Right ventricle myocardium inferior (tissue), 1 donor: ENCODE data around the gene TMEM87B. TPM values are rescaled to one million over a fixed set of nuclear protein-coding genes. Genes with fewer than 3 reads are reported as not detected.

Experiments
- ATAC-seq: fragments of 200-7000 bp; cut with Tn5 transposase; one replicate; pipeline ENCODE4 v1.9.1; 2020; ENCODE audit warnings: mild to moderate bottlenecking, moderate library complexity
- DNase-seq: peaks from one replicate; pipeline ENCODE4 v3.0.0; 2021; ENCODE audit errors: missing footprints
- intact Hi-C: fragments of 100-400 bp; cut with DNase I; formaldehyde crosslinking; loops from one replicate; pipeline ENCODE4 v1.11.0; 2022
- total RNA-seq: library from RNA; stranded (reverse); fragmentation: NEBNext Ultra II Directional; extraction: Animal tissue kit (Norgen Biotek cat#: 25700); gene quantifications from one replicate; pipeline ENCODE4 v1.2.1, GENCODE V29; 2021
- donor health status: DM: no; HTN: yes; CAD: no; lungs with severe emphysema.

TMEM87B gene
- total RNA-seq, 1 donor from 2014 or later: 6.5 TPM

DNA sequence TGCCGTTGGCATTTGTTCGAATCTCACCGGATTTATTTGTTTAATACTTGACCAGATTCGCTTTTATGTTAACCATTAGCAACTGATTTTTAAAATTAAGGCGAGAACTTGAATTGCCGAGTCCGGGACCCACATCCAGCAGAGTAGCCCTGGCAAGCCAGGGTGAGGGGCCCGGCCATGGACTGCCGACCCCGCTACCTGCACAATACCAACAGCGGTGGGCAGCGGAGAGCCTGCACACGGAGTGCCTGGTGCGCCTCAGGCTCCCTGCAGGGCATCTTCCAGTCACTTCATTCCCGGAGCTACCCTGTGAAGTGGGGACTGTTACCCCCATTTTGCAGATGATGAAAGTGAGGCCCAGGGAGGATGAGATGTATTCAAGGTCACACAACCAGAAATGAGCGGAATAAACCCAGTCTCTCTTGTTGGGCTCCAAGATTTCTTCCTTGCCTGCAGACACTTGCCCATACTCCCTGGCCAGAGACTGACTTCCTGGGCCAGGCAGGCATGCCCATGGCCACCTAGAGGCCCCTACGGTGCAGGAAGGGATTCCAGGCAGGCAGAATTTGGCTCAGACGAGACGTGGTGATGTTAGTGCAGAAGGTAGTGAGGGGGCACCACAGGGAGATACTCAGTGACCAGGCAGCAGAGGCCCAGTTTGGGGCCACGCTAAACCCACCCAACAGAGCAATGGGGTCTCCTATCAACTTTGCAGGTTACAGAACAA, 86.0 kb downstream of the TMEM87B start:
- intact Hi-C loops: no loop called here
- ATAC-seq (no peak), DNase-seq (peak; percentile 63)

DNA sequence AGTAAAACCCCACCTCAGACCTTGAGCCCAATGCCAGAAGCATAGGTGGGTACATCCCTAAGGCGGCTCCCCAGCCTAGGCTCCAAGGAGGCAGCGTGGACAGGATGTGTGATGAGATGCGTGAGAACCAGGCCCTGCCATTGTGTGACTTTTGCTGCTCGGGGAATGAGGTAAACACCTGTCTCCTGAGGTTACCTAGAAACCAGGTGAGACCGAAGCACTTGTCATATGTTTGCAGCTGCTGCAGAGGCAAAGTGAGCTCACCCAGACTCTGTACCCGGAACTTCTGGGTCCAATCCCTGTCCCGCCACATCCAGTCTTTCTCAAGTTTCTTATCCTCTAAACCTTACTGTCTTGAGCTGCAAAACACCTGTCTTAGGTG, 86.5 kb downstream of the TMEM87B start:
- DNase-seq: no peak
- ATAC-seq: no peak
- intact Hi-C loops: no loop called here

DNA sequence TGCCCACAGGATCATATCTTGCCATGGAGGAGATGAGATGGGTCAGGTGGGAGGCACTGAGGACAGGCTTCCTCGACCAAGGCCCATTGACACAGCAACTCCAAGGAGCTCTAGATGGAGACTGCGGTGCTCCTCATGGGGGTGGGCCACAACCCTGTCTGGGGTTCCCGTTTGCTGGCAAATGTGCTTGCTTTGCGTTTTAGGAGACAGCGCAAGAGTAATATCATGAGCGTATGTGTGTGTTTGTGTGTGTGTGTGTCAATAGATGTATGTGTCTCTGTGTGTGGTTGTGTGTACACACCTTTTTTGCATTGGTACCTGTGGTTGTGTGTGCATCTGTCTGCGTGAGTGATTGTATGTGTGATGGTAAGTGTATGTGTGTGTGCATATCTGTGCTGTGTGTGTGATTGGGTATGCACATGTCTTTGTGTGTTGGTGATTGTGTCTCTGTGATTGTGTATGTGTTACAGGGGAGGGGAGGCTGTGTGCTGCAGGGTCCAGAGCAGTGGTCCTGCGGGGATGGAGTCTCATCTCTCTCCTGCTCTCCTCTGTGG, 87.5 kb downstream of the TMEM87B start:
- intact Hi-C loops: no loop called here
- ATAC-seq (no peak), DNase-seq (no peak)

DNA sequence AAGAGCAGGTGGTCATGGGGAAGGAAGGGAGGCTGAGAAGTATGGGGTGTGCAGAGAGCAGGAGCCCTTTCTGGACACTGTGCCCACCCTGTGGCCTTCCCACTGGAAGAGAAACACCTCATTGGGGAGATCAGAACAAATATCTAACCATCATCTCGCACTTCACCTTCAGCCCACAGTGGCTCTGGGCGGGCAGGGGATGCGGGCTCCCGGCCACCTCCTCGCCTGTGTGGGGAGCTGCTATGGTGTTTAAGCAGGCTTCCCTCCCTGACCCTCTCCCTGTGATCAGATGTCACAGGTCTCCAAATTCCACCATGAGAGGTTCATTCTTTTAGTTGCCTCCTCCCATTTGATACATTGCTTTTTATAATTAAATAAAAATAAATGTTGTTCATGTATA, 88.1 kb downstream of the TMEM87B start:
- DNase-seq: no peak
- intact Hi-C loops: no loop called here
- no peak for ATAC-seq

DNA sequence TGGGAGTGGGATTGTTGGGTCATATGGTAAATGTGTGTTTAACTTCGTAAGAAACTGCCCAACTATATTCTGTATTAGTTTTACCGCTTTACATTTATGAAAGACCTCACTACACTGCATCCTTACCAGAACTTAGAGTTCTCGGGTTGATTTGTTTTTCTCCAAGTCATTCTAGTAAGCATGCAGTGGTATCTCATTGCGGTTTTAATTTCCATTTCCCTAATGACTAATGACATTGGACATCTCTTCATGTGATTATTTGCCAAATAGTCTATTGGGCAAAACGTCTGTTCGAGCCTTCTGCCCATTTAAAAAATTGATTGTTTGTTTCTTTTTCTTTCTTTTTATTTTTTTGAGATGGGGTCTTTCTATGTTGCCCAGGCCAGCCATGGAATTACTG, 89.9 kb downstream of the TMEM87B start:
- intact Hi-C loops: no loop called here
- ATAC-seq: no peak
- DNase-seq: no peak

DNA sequence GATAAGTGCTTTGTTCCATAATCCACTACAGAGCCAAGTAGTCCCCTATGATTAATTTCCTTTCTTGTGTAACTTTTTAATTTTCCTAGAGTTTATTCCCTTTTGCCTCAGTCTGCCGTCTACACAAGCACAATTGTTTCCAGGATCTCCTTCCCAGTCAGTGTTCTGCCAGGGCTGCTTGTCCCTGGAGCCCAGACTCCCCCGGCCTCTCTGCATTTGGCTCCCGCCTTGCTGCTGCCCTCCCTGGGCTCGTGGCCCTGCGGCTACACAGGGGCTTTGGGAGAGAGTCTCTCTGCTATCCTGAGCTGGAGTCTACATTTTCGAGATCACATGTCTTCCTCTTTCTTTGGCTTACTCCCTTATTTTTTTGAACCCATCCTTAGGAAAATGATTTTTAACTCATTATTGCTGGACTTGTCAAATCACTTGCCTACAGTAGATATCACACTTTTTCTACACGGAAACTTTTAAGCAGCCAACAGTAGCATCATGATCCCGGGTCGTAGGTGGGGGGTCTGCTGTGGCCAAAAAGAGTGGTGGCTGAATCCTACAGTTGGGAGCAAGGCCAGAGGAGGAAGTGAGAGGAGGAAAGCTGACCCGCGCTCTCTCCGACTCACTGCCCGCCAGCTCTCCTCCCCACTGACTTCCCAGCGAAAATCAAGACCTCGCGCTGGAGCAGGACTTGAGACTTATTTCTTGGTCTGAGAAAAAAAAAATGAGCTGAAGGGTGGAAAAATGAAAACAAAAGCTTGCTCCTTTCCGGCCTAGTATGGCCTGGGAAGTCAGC, 92.5 kb downstream of the TMEM87B start:
- ATAC-seq (peak; percentile 64), DNase-seq (no peak)
- intact Hi-C loops: no loop called here

DNA sequence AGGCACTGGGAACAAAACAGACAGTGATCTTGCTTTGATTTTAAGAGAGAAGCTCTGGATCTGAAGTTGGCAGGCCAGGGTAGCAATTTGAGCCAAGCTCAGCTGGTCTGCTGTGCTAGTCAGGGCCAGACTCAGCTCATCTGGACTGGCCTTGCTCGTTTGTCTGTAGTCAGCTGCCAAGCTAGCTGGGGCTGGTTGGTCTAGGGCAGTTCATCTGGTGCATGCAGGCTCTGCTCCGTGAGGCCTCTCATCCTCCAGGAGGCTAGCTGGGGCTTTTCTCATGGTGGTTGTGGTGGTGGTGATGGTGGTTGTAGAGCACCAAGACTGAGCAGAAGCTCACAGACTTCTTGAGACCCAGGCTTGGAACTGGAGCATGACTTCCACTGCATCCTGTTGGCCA, 93.4 kb downstream of the TMEM87B start:
- DNase-seq (peak; percentile 67), ATAC-seq (no peak)
- intact Hi-C loops: no loop called here

DNA sequence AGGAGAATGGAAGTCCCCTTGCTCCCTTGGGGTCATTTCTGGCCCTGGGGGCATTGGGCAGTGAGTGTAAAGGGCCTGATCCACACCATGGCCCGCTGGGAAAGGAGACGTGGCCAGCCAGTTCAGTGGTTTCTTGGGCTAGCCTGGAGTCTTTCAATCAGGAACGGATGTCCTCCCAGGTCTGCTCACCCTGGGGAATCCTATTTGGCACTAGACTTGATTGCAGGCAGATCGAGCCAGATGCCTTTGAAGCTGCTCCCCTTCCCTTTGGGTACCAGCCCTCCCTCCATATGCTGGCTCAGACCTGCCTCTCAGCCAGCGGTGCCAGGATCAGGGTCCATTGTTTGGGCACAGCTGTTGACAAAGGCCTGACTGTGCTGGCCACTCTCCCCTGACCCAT, 94.1 kb downstream of the TMEM87B start:
- intact Hi-C loops: no loop called here
- no peak for ATAC-seq
- DNase-seq: no peak

DNA sequence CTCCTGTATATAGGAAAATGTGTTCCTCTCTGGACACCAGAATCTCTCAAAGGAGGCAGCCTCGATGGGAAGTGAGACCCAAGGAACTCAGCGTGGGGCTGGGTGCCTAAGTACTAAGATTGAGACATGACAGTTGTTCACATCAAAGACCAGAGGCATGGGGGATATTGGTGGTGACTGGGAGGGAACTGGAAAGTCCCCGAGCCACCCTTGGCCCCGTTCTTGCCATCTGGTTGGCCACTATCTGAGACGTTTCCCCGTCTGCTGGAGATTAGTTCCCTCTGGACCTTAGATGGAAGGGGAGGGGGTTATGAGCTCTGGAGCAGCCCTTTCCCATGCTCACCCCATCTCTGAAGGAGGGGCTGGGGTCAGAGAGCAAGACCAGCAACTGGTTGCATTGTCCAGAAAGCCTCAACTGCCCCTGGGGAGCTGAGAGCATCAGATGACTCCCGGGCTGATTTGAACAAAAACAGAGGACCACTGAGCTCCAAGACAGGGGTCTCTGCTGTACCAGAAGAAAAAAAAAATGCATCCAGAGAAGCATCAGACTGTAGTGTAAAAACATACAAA, 94.9 kb downstream of the TMEM87B start:
- intact Hi-C loops: no loop called here
- no peak for DNase-seq
- ATAC-seq: no peak

DNA sequence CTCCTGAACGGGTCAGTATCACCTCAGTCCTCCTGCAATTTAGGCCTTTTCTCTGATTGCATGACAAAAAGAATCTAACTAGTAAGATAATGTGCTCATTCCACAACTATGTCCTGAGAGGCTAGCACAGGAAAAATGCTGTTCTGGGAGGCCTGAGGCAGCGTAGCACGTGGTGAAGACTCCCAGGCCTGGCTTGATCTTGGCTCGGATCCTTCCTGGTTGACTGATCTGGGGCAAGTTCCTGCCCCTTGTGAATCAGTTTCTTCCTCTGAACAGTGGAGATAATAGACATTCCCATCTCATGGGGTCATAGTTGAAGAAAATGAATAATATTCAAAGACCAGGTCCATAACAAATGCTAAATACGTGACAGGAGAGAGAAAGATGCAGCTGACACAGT, 95.4 kb downstream of the TMEM87B start:
- no peak for DNase-seq
- intact Hi-C loops: no loop called here
- ATAC-seq: peak; percentile 65

DNA sequence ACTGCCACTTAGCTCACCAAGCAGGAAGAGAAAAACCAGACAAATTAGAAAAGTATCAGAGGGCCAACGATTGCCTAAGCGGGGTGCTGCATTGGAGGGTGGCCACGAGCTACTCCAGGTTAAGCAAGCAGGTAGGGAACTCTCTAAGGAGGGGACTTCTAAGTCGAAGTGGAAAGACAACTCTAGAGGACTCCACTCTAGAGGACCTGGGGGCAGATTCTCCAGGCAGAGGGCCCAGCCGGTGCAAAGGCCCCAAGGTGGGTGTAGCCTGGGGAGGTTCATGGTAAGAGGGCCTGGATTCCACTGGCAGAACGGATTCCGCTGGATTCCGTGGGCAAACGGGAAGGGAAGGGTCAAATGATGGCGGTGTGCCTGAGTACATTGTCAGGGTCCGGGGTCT, 95.8 kb downstream of the TMEM87B start:
- intact Hi-C loops: no loop called here
- peak; percentile 9 for ATAC-seq
- no peak for DNase-seq

DNA sequence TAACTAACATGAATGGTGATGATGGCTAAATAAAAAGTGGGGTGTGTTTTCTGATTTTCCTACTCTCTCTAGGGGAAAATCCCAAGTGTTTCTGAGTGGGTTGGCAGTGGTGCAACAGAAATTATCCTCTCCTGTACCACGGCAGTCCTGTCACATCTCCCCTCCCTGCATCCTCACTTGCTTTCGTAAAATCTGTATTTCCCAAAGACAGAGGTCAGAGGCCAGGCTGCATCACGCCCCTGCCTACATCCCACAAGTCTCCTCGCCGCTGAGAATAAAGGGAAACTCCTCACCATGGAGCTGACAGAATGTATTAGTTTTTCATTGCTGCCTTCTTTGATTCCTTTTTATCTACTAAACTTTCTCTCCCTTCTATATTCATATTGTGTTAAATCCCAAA, 96.2 kb downstream of the TMEM87B start:
- DNase-seq (no peak), ATAC-seq (no peak)
- intact Hi-C loops: no loop called here

DNA sequence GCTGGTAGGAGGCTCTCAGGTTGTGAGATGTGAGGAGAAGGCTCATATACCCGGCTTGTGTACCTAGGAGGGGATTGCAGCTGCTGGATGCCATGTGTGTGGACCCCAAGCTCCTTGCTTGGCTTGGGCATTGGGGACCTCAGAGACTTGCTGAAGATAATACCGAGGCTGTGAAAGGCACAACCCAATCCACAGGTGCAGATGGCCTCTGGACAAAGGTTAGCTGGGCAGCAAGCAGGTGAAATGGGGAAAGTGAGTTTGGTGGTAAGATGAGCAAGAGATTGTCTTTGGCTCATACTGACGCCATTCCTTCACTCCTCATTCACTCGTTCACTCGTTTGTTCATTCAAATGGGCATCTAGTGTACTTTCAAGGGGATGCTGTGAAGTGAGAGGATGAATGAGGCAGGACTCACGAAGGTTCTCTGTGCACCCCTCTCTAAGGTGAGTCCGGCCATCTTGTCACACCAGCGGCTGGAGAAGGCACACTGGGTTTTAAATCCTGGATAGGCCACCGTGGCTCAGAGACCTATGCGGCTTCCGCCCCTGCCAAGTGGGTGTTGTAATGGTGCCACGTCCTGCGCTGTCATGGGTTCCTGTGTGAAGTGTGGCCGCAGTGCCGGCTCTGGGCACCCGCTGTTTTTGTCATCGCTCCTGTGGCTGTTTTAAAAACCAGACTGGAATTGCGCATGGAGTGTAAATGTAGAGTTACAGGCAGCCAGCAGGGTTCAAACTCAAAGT, 96.8 kb downstream of the TMEM87B start:
- ATAC-seq: no peak
- no peak for DNase-seq
- intact Hi-C loops: no loop called here

DNA sequence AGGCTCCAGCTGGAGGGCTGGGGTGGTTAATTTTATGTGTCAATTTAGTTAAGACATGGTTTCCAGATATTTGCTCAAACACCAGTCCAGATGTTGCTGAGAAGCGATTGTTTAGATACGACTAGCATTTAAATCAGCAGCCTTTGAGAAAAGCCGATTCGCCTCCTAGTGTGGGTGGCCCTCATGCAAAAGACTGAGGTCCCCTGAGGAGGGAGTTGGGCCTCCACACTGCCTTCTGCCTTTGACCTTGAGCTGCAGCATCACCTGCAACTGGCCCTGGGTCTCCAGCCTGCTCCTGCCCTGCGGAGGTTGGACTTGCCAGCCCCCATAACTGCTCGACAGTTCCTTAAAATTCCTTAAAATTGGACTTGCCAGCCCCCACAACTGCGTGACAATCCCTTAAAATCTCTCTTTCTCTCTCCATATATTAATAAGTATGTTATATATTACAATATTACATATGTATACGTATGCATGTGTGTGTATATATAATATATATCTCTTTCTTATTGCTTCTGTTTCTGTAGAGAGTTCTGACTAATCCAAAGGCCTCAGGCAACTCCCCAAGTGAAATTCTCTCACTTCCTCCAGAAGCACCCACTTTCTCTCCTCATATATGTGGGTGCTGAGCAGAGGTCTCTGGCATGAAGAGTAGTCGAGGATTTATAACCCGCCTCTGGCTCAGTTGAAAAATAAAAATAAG, 97.6 kb downstream of the TMEM87B start:
- intact Hi-C loops: no loop called here

DNA sequence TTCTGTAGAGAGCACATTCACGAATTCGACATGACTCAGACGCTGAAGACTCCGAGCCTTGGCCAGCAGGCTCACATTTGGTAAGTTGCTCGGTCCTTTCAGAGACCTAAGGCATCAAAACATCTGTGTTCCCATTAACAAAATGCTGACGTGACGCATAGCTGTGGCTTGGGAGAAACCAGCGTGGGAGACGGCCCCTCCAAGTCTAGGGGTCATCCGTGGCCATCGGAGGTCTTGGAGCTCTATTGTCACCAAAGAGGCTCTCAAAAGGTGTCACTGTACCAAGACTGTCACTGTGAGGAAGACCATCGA, 98.1 kb downstream of the TMEM87B start:
- DNase-seq (no peak), ATAC-seq (no peak)
- intact Hi-C loops: no loop called here

More for the DNA sequence above, 97.6 kb downstream of the TMEM87B start:
- ATAC-seq: no peak
- no peak for DNase-seq

DNA sequence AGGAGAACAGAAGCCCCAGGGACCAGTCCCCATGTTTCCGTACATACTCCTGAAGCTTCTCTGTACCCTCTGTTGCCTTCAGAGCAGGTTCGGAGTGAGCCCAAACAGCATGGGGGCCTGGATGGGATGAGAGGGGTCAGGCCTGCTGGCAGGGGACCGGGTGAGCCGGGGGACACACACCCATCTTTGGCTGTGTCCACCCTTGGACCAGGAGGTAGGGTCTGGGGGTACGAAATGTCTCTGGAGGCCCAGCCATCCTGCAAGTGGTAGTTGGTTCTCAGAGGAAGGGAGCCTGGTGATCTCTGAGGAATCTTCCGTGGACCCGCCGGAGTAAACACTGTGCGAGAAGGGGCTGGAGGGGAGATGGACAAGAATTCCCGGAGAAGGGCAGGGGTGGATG, 98.4 kb downstream of the TMEM87B start:
- ATAC-seq: no peak
- no peak for DNase-seq
- intact Hi-C loops: no loop called here

DNA sequence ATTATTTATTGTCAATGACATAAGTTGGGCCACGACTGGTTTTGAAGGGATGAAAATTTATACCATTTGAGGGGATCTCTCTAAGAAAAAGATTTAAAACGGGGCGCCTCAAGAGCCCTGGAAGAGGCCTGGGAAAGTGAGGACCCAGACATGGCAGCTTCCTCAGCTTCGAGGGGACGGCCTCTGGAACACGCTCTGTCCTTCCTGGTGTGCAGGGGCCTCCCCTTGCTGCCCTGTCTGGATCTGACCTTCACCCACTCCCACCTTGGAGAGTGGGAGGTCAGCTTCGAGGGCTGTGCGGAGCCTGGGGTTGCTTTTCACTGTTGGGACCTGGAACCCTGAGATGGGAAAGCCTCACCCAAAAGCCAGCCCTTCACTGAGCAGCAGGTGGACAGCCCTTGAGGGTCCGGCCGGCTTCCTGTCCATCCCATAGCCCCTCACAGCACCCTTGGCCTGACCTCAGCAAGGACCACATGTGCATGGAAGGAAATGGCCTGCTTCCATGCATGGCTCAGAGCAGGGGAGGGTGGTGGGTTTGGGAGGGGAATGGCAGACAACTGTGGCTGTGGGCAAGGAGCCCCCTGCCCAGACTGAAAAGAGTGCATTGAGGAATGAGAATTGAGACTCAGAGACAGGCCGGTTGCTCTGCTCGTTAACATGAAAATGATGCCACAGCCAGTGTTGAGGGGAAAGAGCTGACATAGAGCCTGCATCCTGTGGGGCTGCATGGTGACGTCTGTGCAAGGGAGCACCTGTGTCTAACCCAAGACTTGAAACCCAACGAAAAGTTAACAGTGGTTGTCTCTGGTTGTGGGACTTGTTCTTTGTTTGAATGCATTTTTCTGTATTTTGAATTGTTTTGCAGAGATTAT, 99.4 kb downstream of the TMEM87B start:
- DNase-seq (no peak), ATAC-seq (no peak)
- intact Hi-C loops: no loop called here
